ENCODE data around the gene DENND10. TPM values are rescaled to one million over a fixed set of nuclear protein-coding genes. Genes with fewer than 3 reads are reported as not detected.
"Not testable (repeated sequence)": the region's sequence is repeated elsewhere in the genome, so short reads cannot be mapped to it uniquely, and the experiment has no call there.

The DENND10 gene
- total RNA-seq, 1 donor from 2014 or later = 30.0 TPM

GRCh38 chr10:119098576-119098975, 5.3 kb upstream of the DENND10 start:
- DNase-seq (ENCODE audit: low spot score) = no peak

GRCh38 chr10:119100434-119101238, 3.3 kb upstream of the DENND10 start:
- no peak for DNase-seq (ENCODE audit: low spot score)

GRCh38 chr10:119101366-119102098, 2.4 kb upstream of the DENND10 start:
- DNase-seq (ENCODE audit: low spot score) = no peak

GRCh38 chr10:119103241-119103902, 541 bp upstream of the DENND10 start:
- DNase-seq (ENCODE audit: low spot score) = no peak

- no peak for DNase-seq (ENCODE audit: low spot score)
Observed at GRCh38 chr10:119104654-119105015, 722 bp downstream of the DENND10 start.

- DNase-seq (ENCODE audit: low spot score) = no peak
Observed at GRCh38 chr10:119105155-119105554, 1.2 kb downstream of the DENND10 start.

GRCh38 chr10:119105899-119106298, 2.0 kb downstream of the DENND10 start:
- not testable (repeated sequence) for DNase-seq (ENCODE audit: low spot score)

- DNase-seq (ENCODE audit: low spot score) = not testable (repeated sequence)
Observed at GRCh38 chr10:119107106-119107505, 3.2 kb downstream of the DENND10 start.

GRCh38 chr10:119107771-119108170, 3.9 kb downstream of the DENND10 start:
- DNase-seq (ENCODE audit: low spot score) = not testable (repeated sequence)

GRCh38 chr10:119112056-119112455, 8.1 kb downstream of the DENND10 start:
- DNase-seq (ENCODE audit: low spot score) = no peak

- DNase-seq (ENCODE audit: low spot score) = no peak
Observed at GRCh38 chr10:119113751-119114732, 10.1 kb downstream of the DENND10 start.

GRCh38 chr10:119115926-119116325, 12.0 kb downstream of the DENND10 start:
- DNase-seq (ENCODE audit: low spot score) = no peak

- DNase-seq (ENCODE audit: low spot score) = no peak
Observed at GRCh38 chr10:119116326-119116951, 12.5 kb downstream of the DENND10 start.

GRCh38 chr10:119118231-119118630, 14.3 kb downstream of the DENND10 start:
- no peak for DNase-seq (ENCODE audit: low spot score)

- DNase-seq (ENCODE audit: low spot score) = no peak
Observed at GRCh38 chr10:119119400-119119799, 15.5 kb downstream of the DENND10 start.

- no peak for DNase-seq (ENCODE audit: low spot score)
Observed at GRCh38 chr10:119120413-119120867, 16.5 kb downstream of the DENND10 start.

- no peak for DNase-seq (ENCODE audit: low spot score)
Observed at GRCh38 chr10:119120875-119121274, 17.0 kb downstream of the DENND10 start.

- DNase-seq (ENCODE audit: low spot score) = no peak
Observed at GRCh38 chr10:119125942-119126341, 22.0 kb downstream of the DENND10 start.

- DNase-seq (ENCODE audit: low spot score) = no peak
Observed at GRCh38 chr10:119129721-119130120, 25.8 kb downstream of the DENND10 start.

GRCh38 chr10:119131512-119132240, 27.8 kb downstream of the DENND10 start:
- no peak for DNase-seq (ENCODE audit: low spot score)

Measured in mucosa of gallbladder (tissue), 1 donor.